ENCODE data around the gene OSBPL2.

Gene OSBPL2

GRCh38 chr20:62282877-62283503 lies 44.7 kb downstream of the OSBPL2 start:
- Histone ChIP-seq H3K9me3 (ENCODE audit: insufficient read depth, low read length, severe bottlenecking) (no peaks in the 10 kb centered on the region), H3K4me3 (ENCODE audit: low read depth in 1 of 2, low read length in 2 of 2) (no peak overlapping the region), H3K79me2 (ENCODE audit: insufficient read depth, low read length) (no peaks in the 10 kb centered on the region), H3K4me1 (ENCODE audit: insufficient read depth, low read length) (no peaks in the 10 kb centered on the region), H3K9ac (ENCODE audit: low read depth, low read length) (no peak overlapping the region), H2AFZ (ENCODE audit: low read depth, low read length) (no peak overlapping the region), H3K36me3 (ENCODE audit: insufficient read depth, low read length) (peaks cover 79% of the 10 kb centered on the region), H3K27ac (ENCODE audit: low read length) (no peak overlapping the region), H4K20me1 (ENCODE audit: insufficient read depth, low read length) (peaks cover under 1% of the 10 kb centered on the region; the same call in 1 of the 2 replicates), H3K27me3 (ENCODE audit: insufficient read depth, low read length, poor library complexity) (no peaks in the 10 kb centered on the region), H3K4me2 (ENCODE audit: insufficient read depth, low read length) (no peak overlapping the region)
- ATAC-seq (ENCODE audit: insufficient read depth, low read depth) (no peak), DNase-seq (no peak)
- TF ChIP-seq CTCF (IDR thresholded peaks at IDR 0.05; ENCODE audit: borderline replicate concordance, extremely low read depth, low read length, poor library complexity, severe bottlenecking) (no peak), EZH2 (IDR thresholded peaks at IDR 0.05; ENCODE audit: borderline replicate concordance, low read depth, low read length, severe bottlenecking) (no peak)

- Histone ChIP-seq H3K79me2 (ENCODE audit: insufficient read depth, low read length) (no peaks in the 10 kb centered on the region), H4K20me1 (ENCODE audit: insufficient read depth, low read length) (no peaks in the 10 kb centered on the region), H3K4me1 (ENCODE audit: insufficient read depth, low read length) (no peaks in the 10 kb centered on the region), H3K9ac (ENCODE audit: low read depth, low read length) (no peak overlapping the region), H3K4me2 (ENCODE audit: insufficient read depth, low read length) (no peak overlapping the region), H3K36me3 (ENCODE audit: insufficient read depth, low read length) (peaks cover 72% of the 10 kb centered on the region), H3K9me3 (ENCODE audit: insufficient read depth, low read length, severe bottlenecking) (no peaks in the 10 kb centered on the region), H3K27ac (ENCODE audit: low read length) (no peak overlapping the region), H3K4me3 (ENCODE audit: low read depth in 1 of 2, low read length in 2 of 2) (no peak overlapping the region), H2AFZ (ENCODE audit: low read depth, low read length) (no peak overlapping the region), H3K27me3 (ENCODE audit: insufficient read depth, low read length, poor library complexity) (no peaks in the 10 kb centered on the region)
- no peak for TF ChIP-seq CTCF (IDR thresholded peaks at IDR 0.05; ENCODE audit: borderline replicate concordance, extremely low read depth, low read length, poor library complexity, severe bottlenecking)
- TF ChIP-seq EZH2 (IDR thresholded peaks at IDR 0.05; ENCODE audit: borderline replicate concordance, low read depth, low read length, severe bottlenecking) = no peak
- ATAC-seq (ENCODE audit: insufficient read depth, low read depth) (no peak), DNase-seq (no peak)
Measured at GRCh38 chr20:62284448-62284847, 46.1 kb downstream of the OSBPL2 start.

GRCh38 chr20:62285151-62285550 lies 46.8 kb downstream of the OSBPL2 start:
- no peaks in the 10 kb centered on the region for H3K9me3 ChIP-seq (ENCODE audit: insufficient read depth, low read length, severe bottlenecking)
- no peak overlapping the region for H3K4me2 ChIP-seq (ENCODE audit: insufficient read depth, low read length)
- ATAC-seq (ENCODE audit: insufficient read depth, low read depth) = no peak

More at GRCh38 chr20:62285151-62285550, 46.8 kb downstream of the OSBPL2 start:
- H2AFZ ChIP-seq (ENCODE audit: low read depth, low read length) = no peak overlapping the region
- no peak for DNase-seq
- H3K79me2 ChIP-seq (ENCODE audit: insufficient read depth, low read length) = no peaks in the 10 kb centered on the region
- H3K27ac ChIP-seq (ENCODE audit: low read length) = no peak overlapping the region
- no peak overlapping the region for H3K9ac ChIP-seq (ENCODE audit: low read depth, low read length)
- no peaks in the 10 kb centered on the region for H3K27me3 ChIP-seq (ENCODE audit: insufficient read depth, low read length, poor library complexity)
- H3K4me1 ChIP-seq (ENCODE audit: insufficient read depth, low read length) = no peaks in the 10 kb centered on the region
- TF ChIP-seq EZH2 (IDR thresholded peaks at IDR 0.05; ENCODE audit: borderline replicate concordance, low read depth, low read length, severe bottlenecking) (no peak), CTCF (IDR thresholded peaks at IDR 0.05; ENCODE audit: borderline replicate concordance, extremely low read depth, low read length, poor library complexity, severe bottlenecking) (no peak)
- H3K4me3 ChIP-seq (ENCODE audit: low read depth in 1 of 2, low read length in 2 of 2) = no peak overlapping the region
- H4K20me1 ChIP-seq (ENCODE audit: insufficient read depth, low read length) = no peaks in the 10 kb centered on the region
- peaks cover 71% of the 10 kb centered on the region for H3K36me3 ChIP-seq (ENCODE audit: insufficient read depth, low read length)

All from DND-41 (cell line).